NCI-H774 (cell line): ENCODE measurements around the gene RAB3IL1.
"Not testable (repeated sequence)": the region's sequence is repeated elsewhere in the genome, so short reads cannot be mapped to it uniquely, and the experiment has no call there.

Experiments used
- DNase-seq: peaks from one replicate; lab custom pipeline; 2025; lab: John Stamatoyannopoulos, UW

Gene RAB3IL1

GRCh38 chr11:61953632-61954031 is 36.3 kb upstream of the RAB3IL1 start:
- not testable (repeated sequence) for DNase-seq

GRCh38 chr11:61952882-61953281 is 35.5 kb upstream of the RAB3IL1 start:
- DNase-seq: no peak

- DNase-seq: no peak
Observed at GRCh38 chr11:61951484-61952135, 34.2 kb upstream of the RAB3IL1 start.

- DNase-seq: no peak
Observed at GRCh38 chr11:61950035-61950547, 32.7 kb upstream of the RAB3IL1 start, which contains the start of gene BEST1. TSS of gene BEST1 (plus strand) at chr11:61950351. CDS start at chr11:61951807, 1,456 bp downstream.

- peak; percentile 53 for DNase-seq
Observed at GRCh38 chr11:61949169-61950034, 32.0 kb upstream of the RAB3IL1 start.

GRCh38 chr11:61948505-61948904 is 31.1 kb upstream of the RAB3IL1 start:
- DNase-seq: no peak

- DNase-seq: peak; percentile 69
Observed at GRCh38 chr11:61947486-61948210, 30.3 kb upstream of the RAB3IL1 start.

GRCh38 chr11:61946894-61947293 is 29.5 kb upstream of the RAB3IL1 start:
- DNase-seq: no peak

- DNase-seq: no peak
Observed at GRCh38 chr11:61945191-61945590, 27.8 kb upstream of the RAB3IL1 start.

- no peak for DNase-seq
Observed at GRCh38 chr11:61940466-61940865, 23.1 kb upstream of the RAB3IL1 start.

- no peak for DNase-seq
Observed at GRCh38 chr11:61935861-61936260, 18.5 kb upstream of the RAB3IL1 start.

- no peak for DNase-seq
Observed at GRCh38 chr11:61930933-61931332, 13.6 kb upstream of the RAB3IL1 start.

- no peak for DNase-seq
Observed at GRCh38 chr11:61928606-61929005, 11.2 kb upstream of the RAB3IL1 start.

GRCh38 chr11:61927501-61927900 is 10.1 kb upstream of the RAB3IL1 start:
- DNase-seq: no peak

- DNase-seq: no peak
Observed at GRCh38 chr11:61926235-61926634, 8.9 kb upstream of the RAB3IL1 start.

- no peak for DNase-seq
Observed at GRCh38 chr11:61925736-61926135, 8.4 kb upstream of the RAB3IL1 start.

- DNase-seq: no peak
Observed at GRCh38 chr11:61924064-61924455, 6.7 kb upstream of the RAB3IL1 start.

- DNase-seq: no peak
Observed at GRCh38 chr11:61923166-61924063, 6.0 kb upstream of the RAB3IL1 start.

GRCh38 chr11:61922539-61922938 is 5.2 kb upstream of the RAB3IL1 start:
- no peak for DNase-seq

GRCh38 chr11:61921446-61921845 is 4.1 kb upstream of the RAB3IL1 start:
- DNase-seq: no peak
